ENCODE measurements around the gene DIP2C.

Gene DIP2C

GRCh38 chr10:494556-494955 is 194.9 kb downstream of the DIP2C start:
- DNase-seq (ENCODE audit: low spot score), result no peak

- no peak for DNase-seq (ENCODE audit: low spot score)
Measured at GRCh38 chr10:494149-494542, 195.3 kb downstream of the DIP2C start.

- no peak for DNase-seq (ENCODE audit: low spot score)
Measured at GRCh38 chr10:493391-494148, 195.9 kb downstream of the DIP2C start.

- DNase-seq (ENCODE audit: low spot score), result no peak
Measured at GRCh38 chr10:492836-493235, 196.6 kb downstream of the DIP2C start.

DNA sequence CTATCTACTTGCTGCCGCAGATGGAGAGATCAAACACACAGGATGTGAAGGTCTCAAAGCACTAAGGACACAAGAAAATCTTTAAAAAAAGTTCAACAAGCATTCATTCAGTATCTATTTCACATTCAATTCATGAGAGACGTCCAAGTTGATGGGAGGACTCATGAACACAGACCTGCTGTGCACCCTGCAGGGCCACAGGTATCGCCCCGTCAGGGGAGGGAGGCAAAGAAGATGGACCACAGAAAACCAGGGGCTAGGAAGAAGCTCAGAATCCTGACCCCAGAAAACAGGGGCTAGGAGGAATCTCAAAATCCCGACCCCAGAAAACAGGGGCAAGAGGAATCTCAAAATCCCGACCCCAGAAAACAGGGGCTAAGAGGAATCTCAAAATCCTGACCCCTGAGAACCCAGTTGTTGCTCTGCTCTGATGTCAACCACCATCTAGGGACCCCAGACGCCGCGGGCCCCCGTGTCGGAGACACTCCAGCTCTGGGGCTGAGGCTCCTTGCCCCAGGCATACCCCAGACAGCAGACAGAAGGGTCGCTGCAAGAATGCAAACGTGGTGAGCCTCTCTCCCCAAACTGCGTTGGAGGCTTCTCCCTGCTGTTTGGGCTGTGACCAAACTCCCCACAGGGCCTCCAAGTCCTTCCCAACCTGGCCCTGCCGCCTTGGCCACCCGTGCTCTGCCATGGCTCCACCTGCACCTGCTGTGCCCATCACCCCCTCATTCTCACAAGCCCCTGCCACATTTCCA is 197.6 kb downstream of the DIP2C start:
- no peak for DNase-seq (ENCODE audit: low spot score)

- DNase-seq (ENCODE audit: low spot score), result no peak
Measured at GRCh38 chr10:490891-491571, 198.4 kb downstream of the DIP2C start.

- DNase-seq (ENCODE audit: low spot score), result no peak
Measured at GRCh38 chr10:490256-490655, 199.2 kb downstream of the DIP2C start.

GRCh38 chr10:489330-489729 is 200.1 kb downstream of the DIP2C start:
- DNase-seq (ENCODE audit: low spot score), result no peak

DNA sequence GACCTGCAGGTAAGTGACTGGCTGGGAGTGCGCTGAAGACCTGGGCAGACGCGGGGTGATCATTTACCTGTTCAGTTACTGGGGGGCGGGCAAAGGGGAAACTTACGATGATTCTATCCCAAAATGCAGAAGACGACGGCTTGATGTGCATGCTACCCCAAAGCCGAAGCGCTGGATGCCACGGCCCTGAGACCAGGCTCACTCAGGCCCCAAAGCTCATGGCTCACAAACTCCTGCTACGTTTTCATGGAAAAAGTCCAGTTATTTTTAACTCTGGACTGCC is 200.6 kb downstream of the DIP2C start:
- DNase-seq (ENCODE audit: low spot score), result no peak

- no peak for DNase-seq (ENCODE audit: low spot score)
Measured at GRCh38 chr10:488081-488932, 201.2 kb downstream of the DIP2C start.

GRCh38 chr10:486666-487322 is 202.7 kb downstream of the DIP2C start:
- no peak for DNase-seq (ENCODE audit: low spot score)

GRCh38 chr10:486206-486605 is 203.3 kb downstream of the DIP2C start:
- no peak for DNase-seq (ENCODE audit: low spot score)

- no peak for DNase-seq (ENCODE audit: low spot score)
Measured at GRCh38 chr10:485776-486175, 203.7 kb downstream of the DIP2C start.

- DNase-seq (ENCODE audit: low spot score), result no peak
Measured at GRCh38 chr10:484925-485661, 204.4 kb downstream of the DIP2C start.

GRCh38 chr10:484441-484924 is 205.0 kb downstream of the DIP2C start:
- peak; percentile 65 for DNase-seq (ENCODE audit: low spot score)

GRCh38 chr10:483261-483660 is 206.2 kb downstream of the DIP2C start:
- no peak for DNase-seq (ENCODE audit: low spot score)

DNA sequence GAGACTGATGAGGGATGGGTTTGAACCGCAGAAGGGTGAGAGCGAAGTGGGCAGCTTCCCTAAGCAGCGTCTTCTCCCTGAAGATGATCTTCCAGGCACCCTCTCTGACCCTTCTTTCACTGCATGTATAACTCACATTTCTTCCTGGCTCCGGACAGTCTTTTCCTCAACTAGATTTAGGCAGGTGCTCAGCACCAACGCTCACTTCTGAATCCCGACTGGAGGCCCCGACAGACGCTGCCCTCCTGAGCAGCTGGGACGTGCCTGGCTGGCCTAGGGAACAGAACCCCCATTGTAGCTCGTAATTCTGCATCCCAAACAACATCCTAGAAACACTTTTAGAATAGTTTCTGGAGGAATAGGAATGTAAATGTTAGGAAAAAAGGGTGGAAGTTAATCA is 206.6 kb downstream of the DIP2C start:
- DNase-seq (ENCODE audit: low spot score), result no peak

GRCh38 chr10:482051-482501 is 207.4 kb downstream of the DIP2C start:
- DNase-seq (ENCODE audit: low spot score), result no peak

DNA sequence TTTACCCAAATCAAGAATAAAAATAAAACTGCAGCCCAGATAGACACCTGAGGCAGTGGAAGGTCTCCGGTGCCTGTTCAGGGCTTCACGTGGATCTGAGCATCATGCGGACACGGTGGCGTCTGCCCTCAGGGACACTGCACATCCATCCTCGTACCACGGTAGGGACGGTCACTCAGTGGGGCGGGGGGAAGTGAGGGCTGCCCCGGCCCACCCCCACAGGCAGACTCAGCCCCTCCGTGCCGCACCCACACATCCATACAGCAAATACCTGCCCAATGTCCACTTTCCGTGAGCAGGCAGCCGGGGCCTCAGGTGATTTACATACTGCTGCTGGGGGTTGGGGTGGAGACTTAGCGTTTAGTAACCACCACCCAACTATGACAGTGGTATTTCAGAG is 207.8 kb downstream of the DIP2C start:
- no peak for DNase-seq (ENCODE audit: low spot score)

DNA sequence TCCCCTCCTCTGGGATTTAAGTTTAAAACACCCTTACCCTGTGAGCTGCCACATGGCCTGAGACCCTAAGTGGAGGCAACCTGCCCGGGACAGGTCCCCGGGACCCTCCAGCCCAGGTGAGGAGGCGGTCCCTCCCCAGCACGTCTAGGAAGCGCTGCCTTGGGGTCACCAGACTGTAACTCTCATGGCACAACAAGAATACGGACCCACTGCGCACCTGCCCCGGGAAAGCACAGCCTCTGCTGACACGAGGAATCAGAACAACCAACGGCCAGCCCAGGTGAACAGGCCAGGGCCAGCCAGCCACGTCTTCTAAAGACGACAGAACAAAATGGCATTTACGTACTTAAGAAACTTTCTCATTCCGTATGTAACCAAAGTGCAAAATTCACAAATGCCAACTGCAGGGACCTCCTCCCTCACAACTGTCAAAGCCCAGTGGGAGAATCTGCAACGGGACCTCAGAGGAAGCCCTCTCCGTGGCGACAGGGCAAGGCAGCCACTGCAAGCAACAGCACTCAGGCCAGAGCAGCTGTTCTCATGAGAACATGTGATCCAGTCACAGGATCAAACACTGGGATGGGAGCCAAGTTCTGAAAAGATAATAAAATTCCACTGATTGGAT is 208.4 kb downstream of the DIP2C start:
- DNase-seq (ENCODE audit: low spot score), result no peak

Measured in ecto neural progenitor cell (in vitro differentiated cells).